Stimulated activated CD4-positive, alpha-beta T cell treated with anti-CD3 and anti-CD28 coated beads, Interleukin-15, amount 100 ng/mL, for 24 hours (primary cell): Measurements from ENCODE around the gene SHOC1.
"Not testable (repeated sequence)": the region's sequence is repeated elsewhere in the genome, so short reads cannot be mapped to it uniquely, and the experiment has no call there.

ENCODE experiments used
- DNase-seq: peaks from one replicate; pipeline ENCODE4 v3.0.0-alpha.2; 2020

Gene SHOC1

DNA sequence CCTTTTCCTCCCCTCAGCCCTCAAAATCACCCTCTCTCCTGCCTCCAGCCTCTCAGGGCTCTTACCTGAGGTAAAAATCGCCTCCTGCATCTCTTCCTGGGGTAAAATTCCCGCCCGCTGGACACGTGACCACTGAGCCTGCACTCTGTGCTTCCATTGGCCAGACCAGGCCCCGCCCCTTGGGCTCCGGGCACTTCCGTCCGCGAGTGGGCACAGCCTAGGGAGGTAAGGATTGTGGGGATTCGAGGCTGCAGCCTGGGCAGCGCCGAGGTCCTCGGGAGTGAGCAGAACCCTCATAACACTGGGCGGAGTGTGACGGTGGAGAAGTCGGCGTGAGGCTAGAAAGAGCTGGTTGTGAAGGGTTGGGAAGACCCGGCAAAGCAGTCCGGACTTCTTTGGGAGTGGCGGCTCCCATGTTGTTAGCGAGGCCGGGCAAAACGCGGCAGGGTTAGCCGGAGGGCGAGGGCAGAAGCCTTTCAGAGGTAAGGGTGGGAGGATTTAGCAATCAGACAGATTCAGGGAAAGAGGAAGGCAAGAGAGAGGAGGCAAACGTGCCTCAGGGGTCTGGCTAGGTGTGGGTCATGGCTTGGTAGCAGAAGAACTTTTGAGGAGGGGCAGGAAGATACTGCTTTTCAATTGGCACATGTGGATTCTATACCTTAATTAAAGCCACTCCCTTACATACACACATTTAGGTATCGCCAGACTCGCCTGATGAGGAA, at the start of gene SHOC1:
Gene SHOC1 (minus strand): TSS at position 103 of the 722 bp plus-strand sequence. CDS start 3,519 bp downstream, outside the sequence.
- no peak for DNase-seq

DNA sequence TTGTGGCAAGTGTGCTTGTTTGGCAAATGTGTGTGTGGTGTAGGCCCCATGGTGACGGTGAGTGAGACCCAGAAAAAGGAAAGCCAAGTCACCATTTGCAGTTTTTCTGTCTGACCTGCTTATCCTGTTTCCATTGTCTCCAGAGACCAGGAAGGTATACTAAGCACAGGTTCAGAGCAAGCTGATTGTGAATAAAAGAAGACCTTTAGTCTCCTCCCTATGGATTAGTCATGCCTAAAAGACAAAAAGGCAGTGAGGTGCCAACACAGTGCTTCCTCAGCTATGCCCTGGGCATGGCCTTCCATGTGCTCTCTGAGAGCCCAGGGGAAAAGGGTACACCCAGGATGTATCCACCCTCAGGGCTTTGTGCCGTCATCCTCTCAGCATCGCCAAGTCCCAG, 49.2 kb upstream of the SHOC1 start:
- DNase-seq: no peak

GRCh38 chr9:111842313-111842712, 47.6 kb upstream of the SHOC1 start:
- DNase-seq: no peak

DNA sequence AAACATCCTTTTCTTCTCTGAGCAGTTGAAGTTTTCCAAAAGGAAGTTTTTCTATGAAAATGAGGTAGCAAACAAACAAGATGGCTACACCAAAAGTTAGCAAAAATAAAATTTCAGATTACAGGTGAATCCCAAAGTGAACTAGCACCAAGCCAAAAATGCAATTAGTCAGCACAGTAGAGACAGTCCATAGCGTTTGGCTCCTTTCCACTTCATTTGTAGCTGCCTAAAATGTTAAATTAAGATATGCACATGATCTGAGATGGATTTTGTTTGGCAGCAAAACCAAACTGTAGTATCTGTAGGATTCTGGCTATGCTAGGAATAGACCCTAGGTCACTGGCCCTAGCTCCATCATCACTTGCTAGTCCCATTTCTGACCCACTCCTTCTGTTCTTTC, 45.7 kb upstream of the SHOC1 start:
- no peak for DNase-seq

DNA sequence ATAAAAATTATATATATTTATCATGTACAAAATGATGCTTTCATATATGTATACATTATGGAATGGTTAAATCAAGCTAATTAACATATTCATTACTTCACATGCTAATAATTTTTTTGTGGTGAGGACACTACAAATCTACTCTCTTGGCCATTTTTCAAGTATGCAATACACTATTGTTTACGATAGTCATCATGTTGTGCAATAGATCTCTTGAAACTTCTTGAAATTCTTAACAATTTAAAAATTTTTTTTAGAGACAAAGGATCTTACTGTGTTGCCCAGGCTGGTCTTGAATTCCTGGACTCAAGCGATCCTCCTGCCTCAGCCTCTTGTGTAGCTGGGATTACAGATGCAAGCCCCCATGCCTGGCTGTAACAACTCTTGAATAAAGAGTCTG, 45.2 kb upstream of the SHOC1 start:
- DNase-seq: no peak

- no peak for DNase-seq
Observed at GRCh38 chr9:111839387-111839786, 44.6 kb upstream of the SHOC1 start.

GRCh38 chr9:111838439-111838838, 43.7 kb upstream of the SHOC1 start:
- DNase-seq: no peak

GRCh38 chr9:111836311-111836710, 41.6 kb upstream of the SHOC1 start:
- DNase-seq: no peak

DNA sequence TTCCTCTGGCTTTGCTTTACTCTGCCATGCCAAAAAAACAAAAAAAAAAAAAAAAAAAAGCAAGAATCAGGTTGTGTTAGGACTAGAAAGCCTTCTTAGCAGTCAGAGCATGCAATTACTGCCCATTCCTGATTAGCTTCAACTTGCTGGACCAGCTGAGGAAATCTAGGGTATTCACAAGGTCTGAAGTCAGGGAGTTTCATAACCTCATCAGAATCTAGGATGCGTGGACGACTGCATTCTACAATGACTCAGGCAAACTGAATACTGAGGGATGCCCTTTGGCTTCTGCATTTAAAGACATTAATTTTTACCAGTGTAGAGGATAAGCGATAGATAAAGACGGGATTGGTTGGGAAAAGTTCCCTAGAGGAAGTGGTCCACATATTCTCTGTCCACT, 39.2 kb upstream of the SHOC1 start:
- no peak for DNase-seq

DNA sequence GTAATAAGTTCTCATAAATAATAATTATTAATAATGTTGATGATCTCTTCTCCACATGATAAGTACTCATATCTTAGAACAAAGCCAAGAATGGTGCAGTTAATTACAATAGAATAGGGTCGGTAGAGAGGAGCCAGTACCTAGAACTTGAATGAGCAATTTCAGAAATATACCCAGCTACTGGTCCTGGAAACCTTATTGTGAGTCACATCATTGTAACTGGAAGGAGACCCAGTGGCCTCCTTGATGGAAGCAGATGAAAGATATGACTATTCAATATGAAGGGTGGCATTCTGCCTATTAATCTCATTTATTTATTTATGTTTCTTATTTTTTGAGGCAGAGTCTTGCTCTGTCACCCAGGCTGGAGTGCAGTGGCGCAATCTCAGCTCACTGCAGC, 37.7 kb upstream of the SHOC1 start:
- DNase-seq: no peak

- no peak for DNase-seq
Observed at GRCh38 chr9:111831371-111832108, 36.8 kb upstream of the SHOC1 start.

DNA sequence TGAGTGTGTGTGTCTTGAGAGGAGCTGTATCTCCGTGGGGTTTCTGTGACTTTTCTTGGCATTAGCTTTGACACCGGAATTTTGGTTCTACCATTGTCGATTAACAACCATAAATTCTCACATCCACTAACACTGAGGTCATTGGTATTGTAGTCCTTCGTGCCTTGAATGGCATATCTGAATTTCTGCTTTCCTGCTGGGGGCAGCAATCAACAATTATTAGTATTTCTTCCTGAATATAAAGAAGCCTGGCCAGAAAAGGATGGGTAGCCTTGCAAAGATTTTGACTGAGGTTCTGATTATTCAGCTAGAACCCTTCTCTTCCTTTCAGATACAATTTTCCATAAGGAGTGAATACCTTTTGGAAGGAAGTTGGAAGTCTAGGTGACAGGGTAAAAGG, 33.5 kb upstream of the SHOC1 start:
- no peak for DNase-seq

DNA sequence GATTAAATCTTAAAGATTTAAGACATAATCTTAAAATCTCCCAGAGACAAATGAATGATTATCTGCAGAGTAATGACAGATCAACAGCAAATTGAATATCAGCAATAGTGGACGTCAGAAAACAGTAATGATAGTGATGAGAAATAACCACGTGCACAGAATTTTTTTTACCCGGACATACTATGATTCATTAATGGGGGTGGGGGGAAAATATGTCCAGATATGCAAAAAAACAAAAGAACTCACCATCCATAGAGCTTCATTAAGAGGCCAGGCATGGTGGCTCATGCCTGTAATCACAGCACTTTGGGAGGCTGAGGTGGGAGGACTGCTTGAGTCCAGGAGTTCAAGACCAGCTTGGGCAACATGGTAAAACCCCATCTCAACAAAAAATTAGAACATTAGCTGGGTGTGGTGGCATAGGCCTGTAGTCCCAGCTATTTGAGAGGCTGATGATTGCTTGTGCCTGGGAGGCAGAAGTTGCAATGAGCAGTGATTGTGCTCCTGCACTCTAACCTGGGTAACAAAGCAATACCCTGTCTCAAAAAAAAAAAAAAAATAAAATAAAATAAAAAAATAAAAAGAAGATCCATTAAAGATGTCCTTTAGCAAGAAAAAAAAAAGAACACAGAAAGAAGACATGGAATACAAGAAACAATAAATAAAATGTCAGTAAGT, 30.9 kb upstream of the SHOC1 start:
- no peak for DNase-seq

GRCh38 chr9:111821006-111821528, 26.3 kb upstream of the SHOC1 start:
- DNase-seq: no peak

DNA sequence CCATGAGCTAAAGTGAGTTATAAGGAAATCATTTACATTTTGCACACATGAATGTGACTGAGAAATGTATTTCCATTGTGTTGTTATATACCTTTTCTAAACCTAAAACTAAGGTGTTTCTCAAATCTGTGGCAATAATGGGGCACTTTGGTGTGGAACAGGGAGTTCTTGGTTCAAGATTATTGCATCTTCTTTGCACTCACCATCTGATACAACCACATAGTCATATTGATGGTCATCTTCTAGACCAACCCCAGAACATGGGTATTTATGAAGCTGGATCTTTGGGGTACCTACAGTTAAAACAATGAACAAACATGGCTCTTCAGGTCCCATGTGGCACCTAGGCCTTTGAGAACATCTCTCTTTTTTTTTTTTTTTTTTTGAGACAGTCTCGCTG, 24.6 kb upstream of the SHOC1 start:
- DNase-seq: no peak

DNA sequence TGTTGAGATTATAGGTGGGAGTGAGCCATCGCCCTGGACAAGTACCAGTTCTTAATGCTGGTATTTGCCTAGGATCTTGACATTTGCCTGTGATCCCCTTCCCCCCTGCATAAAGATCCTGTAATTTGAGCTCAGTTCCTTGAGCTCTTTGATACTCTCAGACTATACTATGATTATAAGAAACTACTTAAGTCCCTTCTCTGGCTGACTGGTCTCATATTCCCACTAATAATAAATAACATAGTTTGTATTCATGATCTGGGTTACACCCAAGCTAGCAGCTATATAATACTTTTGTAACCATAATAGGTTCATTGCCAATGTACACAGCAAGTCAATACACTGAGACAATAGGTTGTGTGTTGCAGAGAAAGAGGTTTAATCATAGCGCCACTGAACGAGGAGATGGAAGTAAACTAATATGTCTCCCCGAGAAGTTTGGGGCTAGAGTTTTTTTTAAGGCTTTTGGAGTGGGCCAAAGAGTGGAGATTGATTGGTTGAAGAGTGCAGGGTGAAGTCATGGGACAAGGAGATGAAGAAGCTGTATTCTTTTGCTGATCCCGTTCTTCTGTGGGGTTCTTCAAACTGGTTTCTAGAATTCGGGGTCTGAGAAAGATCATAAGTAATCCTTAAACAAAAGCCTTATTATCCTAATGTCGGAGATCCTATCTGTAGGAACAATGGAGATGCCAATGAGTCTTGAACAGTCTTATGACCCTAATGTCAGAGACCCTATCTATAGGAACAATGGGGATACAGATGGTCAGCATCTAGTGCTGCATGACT, 20.7 kb upstream of the SHOC1 start:
- DNase-seq: no peak

- DNase-seq: no peak
Observed at GRCh38 chr9:111812337-111812736, 17.6 kb upstream of the SHOC1 start.

- no peak for DNase-seq
Observed at GRCh38 chr9:111810908-111811307, 16.2 kb upstream of the SHOC1 start.

DNA sequence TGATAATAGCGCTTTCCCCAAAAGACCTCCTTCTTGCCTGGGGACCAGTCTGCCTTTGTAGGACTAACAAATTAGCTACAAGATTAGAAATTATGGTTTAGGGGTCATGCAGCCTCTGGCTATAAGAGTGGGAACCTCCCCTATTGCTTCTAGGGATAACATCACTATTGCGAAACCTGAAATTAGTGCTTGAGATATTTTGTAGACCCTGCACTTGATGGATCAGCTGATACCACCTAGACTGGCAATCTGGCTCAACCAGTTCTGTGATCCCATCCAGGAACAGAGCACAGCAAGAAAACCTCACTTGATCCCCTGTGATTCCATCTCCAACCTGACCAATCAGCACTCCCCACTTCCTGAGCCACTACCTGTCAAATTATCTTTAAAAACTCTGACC, 15.7 kb upstream of the SHOC1 start:
- not testable (repeated sequence) for DNase-seq

DNA sequence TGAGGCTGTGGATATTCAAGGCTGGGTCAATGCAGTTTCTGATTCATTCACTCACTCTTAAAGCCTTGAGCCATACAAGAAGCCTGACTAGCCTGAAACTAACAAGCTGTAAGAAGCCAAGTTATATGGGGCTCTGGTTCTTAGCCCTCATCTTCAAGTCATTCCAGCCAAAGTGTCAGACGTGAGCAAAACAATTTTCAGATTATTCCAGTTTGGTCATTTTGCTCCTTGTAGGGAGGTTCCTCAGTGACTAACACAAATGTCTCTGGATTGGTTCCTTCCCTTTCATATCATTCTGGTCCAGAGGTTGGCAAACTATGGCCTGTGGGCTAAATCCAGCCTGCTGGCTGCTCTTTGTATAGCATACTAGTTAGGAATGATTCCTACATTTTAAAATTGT, 12.5 kb upstream of the SHOC1 start:
- no peak for DNase-seq

GRCh38 chr9:111806259-111806658, 11.5 kb upstream of the SHOC1 start:
- DNase-seq: no peak

GRCh38 chr9:111805830-111806241, 11.1 kb upstream of the SHOC1 start:
- no peak for DNase-seq

DNA sequence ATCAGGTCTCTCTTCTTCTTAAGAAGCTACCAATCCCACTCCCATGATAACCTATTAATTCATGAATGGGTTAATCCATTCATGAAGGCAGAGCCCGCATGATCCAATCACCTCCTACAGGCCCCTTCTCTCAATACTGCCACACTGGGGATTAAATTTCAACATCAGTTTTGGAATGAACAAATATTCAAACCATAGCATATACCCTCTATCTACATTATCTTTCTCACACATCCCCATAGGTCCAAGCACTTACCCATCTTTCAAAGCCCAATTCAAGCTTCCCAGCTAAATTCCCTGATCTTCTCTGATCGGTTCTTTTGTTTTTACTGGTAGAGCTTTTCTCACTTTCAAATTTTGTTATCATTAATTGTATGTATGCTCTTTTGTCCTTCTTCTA, 10.5 kb upstream of the SHOC1 start:
- no peak for DNase-seq
